Stomach (tissue), 9 donors: Measurements from ENCODE around the gene CDH26. TPM values are rescaled to one million over a fixed set of nuclear protein-coding genes. Genes with fewer than 3 reads are reported as not detected.

ENCODE experiments used
- DNase-seq, 2 donors: peaks; one replicate each; pipeline versions ENCODE4 v3.0.0 to v3.0.0-alpha.2; 2013 to 2019
- H3K27ac ChIP-seq, 5 donors: fragments of 200-600 bp in 4 of 5; sonication (generic) in 4 of 5; one replicate each; pipeline ENCODE4 v1.5.1; 2013 to 2019; ENCODE audit warnings: mild to moderate bottlenecking in 1 of 5, moderate library complexity in 1 of 5
- H3K27me3 ChIP-seq, 3 donors: fragments of 200-600 bp; sonication (generic); one replicate each; pipeline ENCODE4 v1.5.1; 2017 to 2019; ENCODE audit warnings: mixed run types in 1 of 3
- H3K36me3 ChIP-seq, 4 donors: fragments of 200-600 bp; sonication (generic); 1 replicate in 3 of 4; 2 replicates in 1 of 4; pipeline ENCODE4 v1.5.1; 2016 to 2019
- H3K4me1 ChIP-seq, 4 donors: fragments of 200-600 bp; sonication (generic); one replicate each; pipeline ENCODE4 v1.5.1; 2016 to 2019
- H3K4me3 ChIP-seq, 4 donors: fragments of 200-600 bp; sonication (generic) in 3 of 4; one replicate each; pipeline ENCODE4 v1.5.1; 2016 to 2019; ENCODE audit warnings: mild to moderate bottlenecking in 1 of 4
- H3K9me3 ChIP-seq, 4 donors: fragments of 200-600 bp; sonication (generic); one replicate each; pipeline ENCODE4 v1.5.1; 2016 to 2019
- CTCF ChIP-seq, 7 experiments: fragments of 450-650 bp in 4 of 7; fragments of 200-600 bp in 3 of 7; sonication (generic) in 3 of 7; IDR thresholded peaks; one replicate each; pipeline ENCODE4 v1.5.1; 2016 to 2019; ENCODE audit warnings: antibody characterized with exemption in 7 of 7, control low read depth in 2 of 7, mild to moderate bottlenecking in 1 of 7
- EP300 ChIP-seq: sonication (generic); formaldehyde crosslinking; IDR thresholded peaks from one replicate; pipeline ENCODE4 v1.6.1; 2017; ENCODE audit warnings: antibody characterized with exemption
- POLR2A ChIP-seq, 4 donors: fragments of 450-650 bp; IDR thresholded peaks; one replicate each; pipeline ENCODE4 v1.6.1; 2016; ENCODE audit warnings: antibody characterized with exemption in 4 of 4, control low read depth in 2 of 4, mild to moderate bottlenecking in 1 of 4, moderate library complexity in 1 of 4
- POLR2AphosphoS5 ChIP-seq, 3 donors: sonication (generic); formaldehyde crosslinking; IDR thresholded peaks; one replicate each; pipeline ENCODE4 v1.6.1; 2016; ENCODE audit warnings: antibody characterized with exemption in 3 of 3
- WGBS, 5 donors: extraction: QIAGEN DNeasy Blood & Tissue Kit in 3 of 5; methylation state at CpG; one replicate each; pipeline versions ENCODE4 v1.1.5 to v1.1.7; 2013 to 2018; 5-methylcytosine and 5-hydroxymethylcytosine counted together
- intact Hi-C: fragments of 100-400 bp; cut with DNase I; formaldehyde crosslinking; loops from one replicate; pipeline ENCODE4 v1.15.1; 2023; ENCODE audit warnings: low total_unique reads
- polyA plus RNA-seq, 3 donors: library from polyadenylated mRNA; stranded (reverse); fragments of 200-250 nt; gene quantifications; one replicate each; pipeline ENCODE4 v1.2.3, GENCODE V29; 2013
- total RNA-seq, 5 donors: library from RNA; depleted of rRNA; stranded (reverse); fragments of >200 nt; gene quantifications; one replicate each; pipeline versions ENCODE4 v1.1.0 to v1.2.3, GENCODE V29; 2014 to 2016
- donor health status: healthy with polysubstance abuse.
- donor health status: Bipolar disorder and iron deficiency.
- donor health status: healthy.

Gene CDH26
- total and polyA plus RNA-seq, 8 donors = 0.25 to 116 (median 5.8) TPM; not detected in 1

DNA sequence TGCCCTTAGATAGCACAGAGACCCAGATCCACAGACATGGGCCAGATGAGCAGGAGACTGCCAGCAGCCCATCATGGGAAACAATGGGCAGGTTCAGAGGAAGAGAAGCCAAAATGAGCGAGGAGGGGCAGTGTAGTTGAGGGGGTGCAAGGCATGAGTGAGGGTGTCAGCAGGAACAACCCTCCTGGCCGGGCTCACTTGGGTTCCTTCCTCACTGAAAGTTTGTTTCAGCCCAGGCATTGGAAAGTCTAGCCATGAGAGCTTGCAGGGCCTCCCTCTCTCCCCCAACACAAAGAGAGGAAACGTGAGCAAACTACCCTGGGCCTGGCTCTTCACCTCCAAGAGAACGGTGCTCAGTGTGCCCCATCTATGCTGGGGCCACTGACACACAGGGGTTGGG is 48.0 kb downstream of the CDH26 start:
- WGBS, 5 donors = 84 to 93% (median 93%) methylated on average over 4 of the region's 4 CpGs
- intact Hi-C loops = no loop called here
- TF ChIP-seq POLR2A (IDR thresholded peaks at IDR 0.05) (no peak), EP300 (no peak), CTCF (IDR thresholded peaks at IDR 0.05) (no peak), POLR2AphosphoS5 (IDR thresholded peaks at IDR 0.05) (no peak)
- H3K27ac ChIP-seq = no peak overlapping the region
- DNase-seq = no peak
- H3K36me3 ChIP-seq = no peaks in the 10 kb centered on the region
- no peak overlapping the region for H3K4me3 ChIP-seq
- H3K9me3 ChIP-seq = no peaks in the 10 kb centered on the region
- no peaks in the 10 kb centered on the region for H3K4me1 ChIP-seq
- H3K27me3 ChIP-seq = no peaks in the 10 kb centered on the region

- no peak for DNase-seq
- TF ChIP-seq CTCF (IDR thresholded peaks at IDR 0.05) (no peak), EP300 (no peak), POLR2A (IDR thresholded peaks at IDR 0.05) (no peak), POLR2AphosphoS5 (IDR thresholded peaks at IDR 0.05) (no peak)
- no peaks in the 10 kb centered on the region for H3K9me3 ChIP-seq
- H3K27ac ChIP-seq = no peak overlapping the region
- WGBS, 5 donors = 39 to 67% (median 65%) methylated on average over 2 of the region's 2 CpGs
- H3K4me3 ChIP-seq = no peak overlapping the region
- H3K4me1 ChIP-seq = no peaks in the 10 kb centered on the region
- intact Hi-C loops = no loop called here
- no peaks in the 10 kb centered on the region for H3K27me3 ChIP-seq
- H3K36me3 ChIP-seq = no peaks in the 10 kb centered on the region
Observed at GRCh38 chr20:60007464-60007863, 49.2 kb downstream of the CDH26 start.

- Histone ChIP-seq H3K9me3 (no peaks in the 10 kb centered on the region), H3K27me3 (no peaks in the 10 kb centered on the region), H3K4me1 (no peaks in the 10 kb centered on the region), H3K36me3 (no peaks in the 10 kb centered on the region), H3K27ac (no peak overlapping the region), H3K4me3 (no peak overlapping the region)
- intact Hi-C loops = no loop called here
- TF ChIP-seq EP300 (no peak), POLR2AphosphoS5 (IDR thresholded peaks at IDR 0.05) (no peak), POLR2A (IDR thresholded peaks at IDR 0.05) (no peak), CTCF (IDR thresholded peaks at IDR 0.05) (no peak)
- DNase-seq = no peak
- WGBS, 5 donors = 65 to 74% (median 71%) methylated on average over 3 of the region's 3 CpGs
Observed at GRCh38 chr20:60008130-60008808, 50.0 kb downstream of the CDH26 start.

GRCh38 chr20:60009318-60009717 is 51.1 kb downstream of the CDH26 start:
- Histone ChIP-seq H3K27ac (no peak overlapping the region), H3K9me3 (no peaks in the 10 kb centered on the region), H3K4me1 (no peaks in the 10 kb centered on the region), H3K4me3 (no peak overlapping the region), H3K36me3 (no peaks in the 10 kb centered on the region), H3K27me3 (no peaks in the 10 kb centered on the region)
- intact Hi-C loops = no loop called here
- WGBS, 5 donors = 92 to 95% (median 95%) methylated on average over 13 of the region's 13 CpGs
- DNase-seq = no peak
- TF ChIP-seq EP300 = no peak
- TF ChIP-seq CTCF (IDR thresholded peaks at IDR 0.05) = no peak
- no peak for TF ChIP-seq POLR2A (IDR thresholded peaks at IDR 0.05)
- TF ChIP-seq POLR2AphosphoS5 (IDR thresholded peaks at IDR 0.05) = no peak
